Measurements from ENCODE around the gene SPATA6L. TPM values are rescaled to one million over a fixed set of nuclear protein-coding genes. Genes with fewer than 3 reads are reported as not detected.

The SPATA6L gene
- total and polyA plus RNA-seq, 11 donors, result 0.14 to 2.1 (median 0.55) TPM; not detected in 1

DNA sequence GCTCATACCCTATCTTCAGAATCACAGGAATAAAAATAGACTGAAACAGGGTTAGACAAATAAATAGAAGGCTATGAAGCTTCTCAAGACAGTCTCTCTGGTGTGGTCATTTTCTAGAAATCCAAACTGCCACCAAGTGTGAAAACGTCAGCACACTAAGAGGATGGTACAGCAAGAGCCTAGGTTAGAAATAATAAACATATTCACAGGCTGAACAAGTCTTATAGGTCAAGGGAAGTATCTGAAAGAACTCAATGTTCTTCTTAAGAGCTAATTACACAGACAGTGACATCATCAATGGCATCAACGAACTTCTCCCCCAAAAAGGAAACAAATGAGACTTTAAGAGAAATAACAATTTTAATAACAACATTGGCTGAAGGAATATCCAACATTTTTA is 26.9 kb downstream of the SPATA6L start:
- Histone ChIP-seq H3K9me3 (no peaks in the 10 kb centered on the region), H3K27ac (no peak overlapping the region), H3K4me1 (no peaks in the 10 kb centered on the region), H3K36me3 (no peaks in the 10 kb centered on the region), H3K27me3 (no peaks in the 10 kb centered on the region), H3K4me3 (no peak overlapping the region)
- DNase-seq, result no peak
- TF ChIP-seq, protein P1, sequence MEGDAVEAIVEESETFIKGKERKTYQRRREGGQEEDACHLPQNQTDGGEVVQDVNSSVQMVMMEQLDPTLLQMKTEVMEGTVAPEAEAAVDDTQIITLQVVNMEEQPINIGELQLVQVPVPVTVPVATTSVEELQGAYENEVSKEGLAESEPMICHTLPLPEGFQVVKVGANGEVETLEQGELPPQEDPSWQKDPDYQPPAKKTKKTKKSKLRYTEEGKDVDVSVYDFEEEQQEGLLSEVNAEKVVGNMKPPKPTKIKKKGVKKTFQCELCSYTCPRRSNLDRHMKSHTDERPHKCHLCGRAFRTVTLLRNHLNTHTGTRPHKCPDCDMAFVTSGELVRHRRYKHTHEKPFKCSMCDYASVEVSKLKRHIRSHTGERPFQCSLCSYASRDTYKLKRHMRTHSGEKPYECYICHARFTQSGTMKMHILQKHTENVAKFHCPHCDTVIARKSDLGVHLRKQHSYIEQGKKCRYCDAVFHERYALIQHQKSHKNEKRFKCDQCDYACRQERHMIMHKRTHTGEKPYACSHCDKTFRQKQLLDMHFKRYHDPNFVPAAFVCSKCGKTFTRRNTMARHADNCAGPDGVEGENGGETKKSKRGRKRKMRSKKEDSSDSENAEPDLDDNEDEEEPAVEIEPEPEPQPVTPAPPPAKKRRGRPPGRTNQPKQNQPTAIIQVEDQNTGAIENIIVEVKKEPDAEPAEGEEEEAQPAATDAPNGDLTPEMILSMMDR (IDR thresholded peaks at IDR 0.05), result no peak
- TF ChIP-seq POLR2A (IDR thresholded peaks at IDR 0.05), result no peak
- no peak for ATAC-seq
- 43 to 59% (median 47%) methylated on average over 2 of the region's 2 CpGs for WGBS, 4 donors
- intact Hi-C loops (cut with DNase I), result loop anchor here in 3 of 10 donors (2.0 to 5.0 kb wide), 2 partner anchors 257 kb away; no protein-coding TSS in a partner anchor

DNA sequence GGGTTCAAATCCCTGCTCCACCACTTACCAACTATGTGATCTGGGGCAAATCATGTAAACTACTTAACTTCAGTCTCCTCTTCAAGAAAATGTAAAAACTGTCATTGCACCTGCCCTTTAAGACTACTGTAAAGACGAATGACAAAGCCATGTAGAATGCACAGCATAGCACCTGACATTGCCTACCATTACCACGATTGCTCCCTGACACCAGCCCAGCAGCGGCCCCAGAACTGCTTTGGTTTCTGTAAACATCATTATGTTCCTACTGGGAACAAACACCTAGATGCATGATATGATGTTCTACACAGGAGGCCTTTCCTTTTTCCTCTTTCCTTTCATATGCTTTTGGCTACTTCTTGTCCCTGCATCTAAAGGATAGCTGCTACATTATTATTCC is 27.3 kb downstream of the SPATA6L start:
- intact Hi-C loops (cut with DNase I), result loop anchor here in 3 of 10 donors (2.0 to 5.0 kb wide), 2 partner anchors 256 to 257 kb away; no protein-coding TSS in a partner anchor
- 79 to 91% (median 85%) methylated on average over 3 of the region's 3 CpGs for WGBS, 4 donors
- TF ChIP-seq, protein P1 (IDR thresholded peaks at IDR 0.05), result no peak
- TF ChIP-seq POLR2A (IDR thresholded peaks at IDR 0.05), result no peak
- DNase-seq, result no peak
- Histone ChIP-seq H3K27ac (no peak overlapping the region), H3K4me3 (no peak overlapping the region), H3K27me3 (no peaks in the 10 kb centered on the region), H3K9me3 (no peaks in the 10 kb centered on the region), H3K36me3 (no peaks in the 10 kb centered on the region), H3K4me1 (no peaks in the 10 kb centered on the region)
- ATAC-seq, result no peak

DNA sequence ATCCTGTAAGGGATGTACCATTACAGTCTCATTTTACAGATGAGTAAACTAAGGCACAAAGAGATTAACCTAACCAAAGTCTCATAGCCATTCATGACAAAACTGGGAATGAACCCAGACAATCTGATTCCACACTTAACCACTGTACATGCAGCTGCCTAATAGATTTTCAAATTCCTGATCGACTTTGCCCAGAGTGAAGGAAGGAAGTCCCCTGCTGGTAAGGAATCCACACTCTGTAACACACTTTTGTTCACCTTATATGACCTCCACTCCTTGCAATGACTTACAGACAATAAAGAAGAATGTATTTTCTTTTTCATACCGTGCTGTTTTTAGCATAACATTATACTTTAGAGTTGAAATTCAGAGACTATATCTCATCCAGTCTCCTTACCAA is 35.4 kb downstream of the SPATA6L start:
- H3K9me3 ChIP-seq, result no peaks in the 10 kb centered on the region
- TF ChIP-seq, protein P1 (IDR thresholded peaks at IDR 0.05), result no peak
- no peak for TF ChIP-seq POLR2A (IDR thresholded peaks at IDR 0.05)
- WGBS, 4 donors, result 28 to 58% (median 41%) methylated on average over 2 of the region's 2 CpGs
- no peaks in the 10 kb centered on the region for H3K4me1 ChIP-seq
- intact Hi-C loops (cut with DNase I), result no loop called here
- H3K36me3 ChIP-seq, result no peaks in the 10 kb centered on the region
- H3K4me3 ChIP-seq, result no peak overlapping the region
- ATAC-seq (no peak), DNase-seq (no peak)
- H3K27ac ChIP-seq, result no peak overlapping the region
- no peaks in the 10 kb centered on the region for H3K27me3 ChIP-seq

DNA sequence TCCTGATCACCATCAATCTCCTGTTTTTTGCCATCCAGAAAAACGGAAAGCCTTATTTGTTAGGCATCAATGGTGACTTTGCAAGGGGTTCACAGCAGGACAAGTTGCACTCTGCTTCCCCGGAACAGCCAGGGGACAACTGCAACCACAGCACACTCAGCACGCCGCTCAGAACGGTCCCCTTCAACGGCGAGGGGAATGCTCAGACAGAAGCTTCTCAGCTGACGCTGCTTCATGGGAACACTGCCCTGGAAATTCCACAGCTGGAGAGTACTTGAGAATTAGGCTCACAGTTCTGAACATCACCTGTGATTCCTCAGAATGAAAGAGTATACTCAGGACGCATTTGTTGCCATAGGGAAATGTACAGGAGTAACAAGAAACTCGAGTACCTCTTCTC is 44.3 kb downstream of the SPATA6L start:
- Histone ChIP-seq H3K36me3 (peaks cover 0 to 20% (median 0%) of the 10 kb centered on the region in 9 donors), H3K4me1 (no peaks in the 10 kb centered on the region), H3K27ac (no peak overlapping the region), H3K27me3 (no peaks in the 10 kb centered on the region), H3K4me3 (no peak overlapping the region), H3K9me3 (no peaks in the 10 kb centered on the region)
- intact Hi-C loops (cut with DNase I), result no loop called here
- no peak for DNase-seq
- ATAC-seq, result no peak
- 76 to 85% (median 81%) methylated on average over 10 of the region's 10 CpGs for WGBS, 4 donors
- TF ChIP-seq, protein P1 (IDR thresholded peaks at IDR 0.05), result no peak
- no peak for TF ChIP-seq POLR2A (IDR thresholded peaks at IDR 0.05)
